ENCODE results near the gene TRIP13. TPM values are rescaled to one million over a fixed set of nuclear protein-coding genes. Genes with fewer than 3 reads are reported as not detected.

TRIP13 gene
- total RNA-seq, 2 donors from 2014 or later: 0.20 to 0.93 TPM

DNA sequence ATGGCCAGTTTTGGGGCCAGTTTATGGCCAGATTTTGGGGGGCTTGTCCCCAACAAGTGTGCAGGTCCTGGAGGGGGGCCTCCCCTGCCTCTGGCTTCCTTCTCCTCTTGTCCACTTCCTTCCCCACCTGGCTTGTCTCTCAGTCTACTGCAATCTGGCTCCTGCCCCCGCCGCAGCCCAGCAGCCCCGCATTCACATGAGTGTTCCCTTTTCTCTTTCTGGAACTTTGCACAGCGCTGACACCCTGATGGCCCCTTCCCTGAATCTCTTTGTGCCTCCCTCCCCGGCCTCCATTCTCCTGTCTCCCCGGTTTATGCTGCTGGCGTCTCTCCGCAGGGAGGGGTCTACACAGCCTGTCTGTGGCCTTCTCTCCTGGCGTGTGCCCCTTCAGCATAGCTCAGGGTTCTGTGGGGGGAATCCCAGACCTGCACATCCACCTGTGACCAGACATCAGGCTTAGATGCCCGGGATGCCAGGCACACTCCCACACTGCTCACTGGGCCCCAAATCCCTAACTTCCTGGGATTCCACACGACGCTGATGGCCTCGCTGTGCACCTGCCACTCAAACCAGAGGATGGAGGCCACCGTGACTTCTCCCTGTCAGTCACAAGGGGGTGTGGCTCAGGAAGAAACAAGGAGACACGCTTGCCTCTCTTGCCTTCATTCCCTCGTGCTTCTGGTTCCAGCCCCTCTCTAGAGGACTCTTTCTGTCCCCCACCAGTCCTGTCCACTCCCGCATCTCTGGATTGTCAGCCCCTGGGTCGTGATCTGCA, 17.5 kb downstream of the TRIP13 start:
- no peak overlapping the region for H3K27ac ChIP-seq

DNA sequence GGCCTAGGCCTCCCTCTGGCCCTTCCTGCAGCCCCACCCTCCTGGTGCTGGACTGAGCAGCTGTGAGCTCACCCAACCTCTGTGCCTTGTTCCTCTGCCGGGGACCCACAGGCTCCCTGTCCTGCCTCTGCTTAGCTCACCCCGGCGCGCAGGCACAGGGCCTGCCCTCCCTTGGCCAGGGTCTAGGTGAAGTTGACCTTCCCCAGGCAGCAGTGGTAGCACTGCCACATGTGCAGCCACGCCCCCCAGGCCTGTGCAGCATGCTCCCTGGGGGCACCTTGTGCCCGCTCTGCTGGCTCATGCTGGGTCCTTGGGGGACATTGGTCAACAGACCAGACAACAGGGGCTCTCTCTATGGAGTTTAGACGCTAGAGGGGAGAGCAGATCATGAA, 18.1 kb downstream of the TRIP13 start:
- Histone ChIP-seq H3K9me3 (no peaks in the 10 kb centered on the region), H3K27ac (no peak overlapping the region), H3K27me3 (no peaks in the 10 kb centered on the region), H3K36me3 (no peaks in the 10 kb centered on the region), H3K4me1 (peaks cover 0 to under 1% of the 10 kb centered on the region in 2 donors), H3K4me3 (no peak overlapping the region)
- no peak for DNase-seq (ENCODE audit: low spot score)
- TF ChIP-seq, protein P1, sequence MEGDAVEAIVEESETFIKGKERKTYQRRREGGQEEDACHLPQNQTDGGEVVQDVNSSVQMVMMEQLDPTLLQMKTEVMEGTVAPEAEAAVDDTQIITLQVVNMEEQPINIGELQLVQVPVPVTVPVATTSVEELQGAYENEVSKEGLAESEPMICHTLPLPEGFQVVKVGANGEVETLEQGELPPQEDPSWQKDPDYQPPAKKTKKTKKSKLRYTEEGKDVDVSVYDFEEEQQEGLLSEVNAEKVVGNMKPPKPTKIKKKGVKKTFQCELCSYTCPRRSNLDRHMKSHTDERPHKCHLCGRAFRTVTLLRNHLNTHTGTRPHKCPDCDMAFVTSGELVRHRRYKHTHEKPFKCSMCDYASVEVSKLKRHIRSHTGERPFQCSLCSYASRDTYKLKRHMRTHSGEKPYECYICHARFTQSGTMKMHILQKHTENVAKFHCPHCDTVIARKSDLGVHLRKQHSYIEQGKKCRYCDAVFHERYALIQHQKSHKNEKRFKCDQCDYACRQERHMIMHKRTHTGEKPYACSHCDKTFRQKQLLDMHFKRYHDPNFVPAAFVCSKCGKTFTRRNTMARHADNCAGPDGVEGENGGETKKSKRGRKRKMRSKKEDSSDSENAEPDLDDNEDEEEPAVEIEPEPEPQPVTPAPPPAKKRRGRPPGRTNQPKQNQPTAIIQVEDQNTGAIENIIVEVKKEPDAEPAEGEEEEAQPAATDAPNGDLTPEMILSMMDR (IDR thresholded peaks at IDR 0.05): no peak

More for the DNA sequence above, 17.5 kb downstream of the TRIP13 start:
- TF ChIP-seq, protein P1 (IDR thresholded peaks at IDR 0.05): no peak
- Histone ChIP-seq H3K36me3 (no peaks in the 10 kb centered on the region), H3K27me3 (no peaks in the 10 kb centered on the region), H3K9me3 (no peaks in the 10 kb centered on the region), H3K4me1 (no peaks in the 10 kb centered on the region), H3K4me3 (no peak overlapping the region)
- no peak for DNase-seq (ENCODE audit: low spot score)

DNA sequence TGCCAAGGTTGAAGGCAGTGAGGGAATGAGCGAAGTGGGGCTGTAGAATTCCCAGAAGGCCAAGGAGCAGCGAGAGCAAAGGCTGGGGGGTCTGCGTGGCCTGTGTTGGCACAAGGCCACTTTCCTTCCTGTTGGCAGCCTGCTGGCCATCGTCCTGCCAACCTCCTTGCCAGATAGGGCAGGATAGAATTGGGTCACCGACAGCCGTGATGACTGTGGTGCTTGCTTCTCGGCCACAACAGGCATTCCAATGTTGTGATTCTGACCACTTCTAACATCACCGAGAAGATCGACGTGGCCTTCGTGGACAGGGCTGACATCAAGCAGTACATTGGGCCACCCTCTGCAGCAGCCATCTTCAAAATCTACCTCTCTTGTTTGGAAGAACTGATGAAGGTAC, 18.9 kb downstream of the TRIP13 start:
- TF ChIP-seq, protein P1 (IDR thresholded peaks at IDR 0.05): no peak
- Histone ChIP-seq H3K27ac (no peak overlapping the region), H3K36me3 (no peaks in the 10 kb centered on the region), H3K4me1 (peaks cover 0 to 7% of the 10 kb centered on the region in 2 donors), H3K27me3 (no peaks in the 10 kb centered on the region), H3K9me3 (no peaks in the 10 kb centered on the region), H3K4me3 (no peak overlapping the region)
- DNase-seq (ENCODE audit: low spot score): no peak

DNA sequence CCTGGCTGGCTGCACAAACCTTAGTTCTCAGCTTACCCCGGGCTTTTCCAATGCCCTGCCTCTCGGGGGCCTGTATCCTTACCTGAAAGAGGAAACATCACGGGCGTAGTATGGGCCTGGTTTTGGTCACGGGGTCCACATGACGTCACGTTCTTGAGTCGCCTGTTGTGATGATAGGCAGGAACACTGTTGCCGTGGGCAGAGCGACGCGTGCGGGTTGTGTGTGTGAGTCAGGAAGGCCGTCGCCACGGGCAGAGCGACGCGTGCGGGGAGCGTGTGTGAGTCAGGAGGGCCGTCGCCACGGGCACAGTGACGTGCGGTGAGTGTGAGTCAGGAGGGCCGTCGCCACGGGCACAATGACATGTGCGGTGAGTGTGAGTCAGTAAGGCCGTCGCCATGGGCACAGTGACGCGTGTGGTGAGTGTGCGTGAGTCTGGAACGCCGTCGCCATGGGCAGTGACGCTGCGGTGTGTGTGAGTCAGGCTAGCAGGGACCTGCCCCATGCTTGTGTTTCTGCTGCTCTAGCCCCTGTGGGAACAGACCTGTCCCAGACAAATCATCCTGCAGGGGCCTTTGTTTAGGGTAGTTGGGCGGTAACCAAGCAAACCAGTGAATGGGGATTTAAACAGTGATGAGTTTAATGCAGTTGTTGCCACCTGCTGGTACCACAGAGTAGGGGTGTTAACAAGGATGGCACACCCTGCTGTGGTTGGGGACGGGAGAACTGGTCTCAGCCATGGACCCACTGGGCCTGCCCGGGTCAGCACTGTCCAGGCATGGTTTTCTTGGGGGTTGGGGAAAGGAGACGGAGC, 19.8 kb downstream of the TRIP13 start:
- Histone ChIP-seq H3K27ac (no peak overlapping the region), H3K36me3 (no peaks in the 10 kb centered on the region), H3K27me3 (no peaks in the 10 kb centered on the region), H3K4me3 (no peak overlapping the region), H3K9me3 (no peaks in the 10 kb centered on the region), H3K4me1 (peaks cover 0 to 7% of the 10 kb centered on the region in 2 donors)
- no peak for DNase-seq (ENCODE audit: low spot score)
- TF ChIP-seq, protein P1 (IDR thresholded peaks at IDR 0.05): no peak

DNA sequence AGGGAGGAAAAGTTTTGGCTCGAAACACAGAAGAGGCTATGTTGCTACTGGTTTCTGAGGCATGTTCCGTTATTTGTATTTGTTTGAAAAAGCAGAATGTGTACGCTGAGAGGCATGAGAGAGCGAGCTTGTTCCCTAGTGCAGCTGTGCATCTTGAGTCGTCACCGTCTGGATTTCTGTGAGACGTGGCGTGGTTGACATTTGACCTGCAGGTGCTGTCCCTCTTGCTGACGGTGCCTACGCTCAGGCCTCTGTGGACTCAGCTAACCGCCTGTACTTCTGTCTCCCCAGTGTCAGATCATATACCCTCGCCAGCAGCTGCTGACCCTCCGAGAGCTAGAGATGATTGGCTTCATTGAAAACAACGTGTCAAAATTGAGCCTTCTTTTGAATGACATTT, 21.5 kb downstream of the TRIP13 start:
- TF ChIP-seq, protein P1 (IDR thresholded peaks at IDR 0.05): no peak
- no peaks in the 10 kb centered on the region for H3K36me3 ChIP-seq
- no peak overlapping the region for H3K27ac ChIP-seq
- no peaks in the 10 kb centered on the region for H3K9me3 ChIP-seq
- DNase-seq (ENCODE audit: low spot score): no peak
- peaks cover 0 to 7% of the 10 kb centered on the region in 2 donors for H3K4me1 ChIP-seq
- no peak overlapping the region for H3K4me3 ChIP-seq
- no peaks in the 10 kb centered on the region for H3K27me3 ChIP-seq
